ENCODE data around the gene IPO4.

Gene IPO4

DNA sequence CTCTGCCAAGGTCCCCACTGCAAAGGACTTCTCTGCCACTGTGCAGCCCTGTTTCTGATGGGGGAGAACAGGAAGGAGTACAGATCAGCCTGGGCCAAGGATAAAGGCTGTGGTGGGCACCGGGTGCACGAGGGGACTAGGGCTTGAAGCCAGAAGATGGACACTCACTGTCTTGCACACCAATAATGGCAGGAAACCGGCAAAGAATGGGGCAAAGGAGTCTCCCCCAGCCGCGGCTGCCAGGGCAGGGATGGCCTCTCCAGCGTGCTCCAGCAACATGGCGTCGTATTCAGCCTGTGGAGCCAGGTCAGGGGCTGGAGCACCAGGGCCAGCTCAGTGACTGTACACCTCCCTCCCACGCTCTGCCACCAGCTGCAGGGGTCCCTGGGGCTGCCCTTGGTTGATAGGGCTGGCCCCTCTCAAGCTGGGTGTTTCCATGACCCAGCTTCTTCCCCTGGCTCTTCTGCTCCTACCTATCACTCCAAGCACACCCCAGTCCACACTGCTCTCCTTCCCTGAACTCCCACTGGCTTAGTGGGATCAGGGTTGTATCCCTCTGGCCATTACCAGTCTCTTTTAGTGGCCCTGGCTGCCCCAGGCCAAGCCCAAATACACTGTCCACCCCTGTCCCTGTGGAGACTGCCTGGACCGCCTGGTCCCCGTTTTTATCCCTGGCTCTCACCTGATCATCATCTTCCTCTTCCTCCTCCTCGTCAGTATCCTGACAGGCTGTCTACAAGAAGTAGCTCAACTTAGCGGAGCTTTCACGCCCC lies 6.3 kb downstream of the IPO4 start:
- no peak overlapping the region for H3K27ac ChIP-seq (ENCODE audit: low read depth, low read length)
- H3K9me2 ChIP-seq (replicated peaks; ENCODE audit: control insufficient read depth, low read length): no peaks in the 10 kb centered on the region
- TF ChIP-seq EZH2phosphoT487 (IDR thresholded peaks at IDR 0.05; ENCODE audit: borderline replicate concordance, low read length) (no peak), CTCF (IDR thresholded peaks at IDR 0.05; ENCODE audit: low read depth, low read length, poor library complexity, severe bottlenecking) (no peak)
- H3K4me1 ChIP-seq (ENCODE audit: control insufficient read depth, low read length): peaks cover 5% of the 10 kb centered on the region
- H3K36me3 ChIP-seq (ENCODE audit: control insufficient read depth, low read length): peaks cover 93% of the 10 kb centered on the region
- H3K79me2 ChIP-seq (ENCODE audit: control insufficient read depth, low read length): peaks cover 9% of the 10 kb centered on the region
- H3K27me3 ChIP-seq (ENCODE audit: control insufficient read depth, low read length): no peaks in the 10 kb centered on the region
- no peaks in the 10 kb centered on the region for H4K20me1 ChIP-seq (ENCODE audit: control insufficient read depth, insufficient read depth, low read depth, low read length)
- H3K9me3 ChIP-seq (ENCODE audit: control insufficient read depth, insufficient read depth, low read length): no peaks in the 10 kb centered on the region
- H3F3A ChIP-seq (ENCODE audit: control insufficient read depth, insufficient read depth): peaks cover 3% of the 10 kb centered on the region; the same call in 1 of the 2 replicates
- H3K4me3 ChIP-seq (ENCODE audit: low read length): no peak overlapping the region
- H3K4me2 ChIP-seq (ENCODE audit: low read length): no peak overlapping the region

- Histone ChIP-seq H3K4me1 (ENCODE audit: control insufficient read depth, low read length) (no peaks in the 10 kb centered on the region), H3F3A (ENCODE audit: control insufficient read depth, insufficient read depth) (peaks cover 3% of the 10 kb centered on the region; the same call in 1 of the 2 replicates), H3K4me2 (ENCODE audit: low read length) (no peak overlapping the region), H3K27me3 (ENCODE audit: control insufficient read depth, low read length) (no peaks in the 10 kb centered on the region), H3K9me3 (ENCODE audit: control insufficient read depth, insufficient read depth, low read length) (no peaks in the 10 kb centered on the region), H3K4me3 (ENCODE audit: low read length) (no peak overlapping the region), H3K36me3 (ENCODE audit: control insufficient read depth, low read length) (peaks cover 85% of the 10 kb centered on the region), H3K9me2 (replicated peaks; ENCODE audit: control insufficient read depth, low read length) (no peaks in the 10 kb centered on the region), H3K79me2 (ENCODE audit: control insufficient read depth, low read length) (peaks cover 1% of the 10 kb centered on the region), H4K20me1 (ENCODE audit: control insufficient read depth, insufficient read depth, low read depth, low read length) (no peaks in the 10 kb centered on the region), H3K27ac (ENCODE audit: low read depth, low read length) (no peak overlapping the region)
- no peak for TF ChIP-seq CTCF (IDR thresholded peaks at IDR 0.05; ENCODE audit: low read depth, low read length, poor library complexity, severe bottlenecking)
- TF ChIP-seq EZH2phosphoT487 (IDR thresholded peaks at IDR 0.05; ENCODE audit: borderline replicate concordance, low read length): no peak
Measured at GRCh38 chr14:24181371-24182077, 7.1 kb downstream of the IPO4 start.

DNA sequence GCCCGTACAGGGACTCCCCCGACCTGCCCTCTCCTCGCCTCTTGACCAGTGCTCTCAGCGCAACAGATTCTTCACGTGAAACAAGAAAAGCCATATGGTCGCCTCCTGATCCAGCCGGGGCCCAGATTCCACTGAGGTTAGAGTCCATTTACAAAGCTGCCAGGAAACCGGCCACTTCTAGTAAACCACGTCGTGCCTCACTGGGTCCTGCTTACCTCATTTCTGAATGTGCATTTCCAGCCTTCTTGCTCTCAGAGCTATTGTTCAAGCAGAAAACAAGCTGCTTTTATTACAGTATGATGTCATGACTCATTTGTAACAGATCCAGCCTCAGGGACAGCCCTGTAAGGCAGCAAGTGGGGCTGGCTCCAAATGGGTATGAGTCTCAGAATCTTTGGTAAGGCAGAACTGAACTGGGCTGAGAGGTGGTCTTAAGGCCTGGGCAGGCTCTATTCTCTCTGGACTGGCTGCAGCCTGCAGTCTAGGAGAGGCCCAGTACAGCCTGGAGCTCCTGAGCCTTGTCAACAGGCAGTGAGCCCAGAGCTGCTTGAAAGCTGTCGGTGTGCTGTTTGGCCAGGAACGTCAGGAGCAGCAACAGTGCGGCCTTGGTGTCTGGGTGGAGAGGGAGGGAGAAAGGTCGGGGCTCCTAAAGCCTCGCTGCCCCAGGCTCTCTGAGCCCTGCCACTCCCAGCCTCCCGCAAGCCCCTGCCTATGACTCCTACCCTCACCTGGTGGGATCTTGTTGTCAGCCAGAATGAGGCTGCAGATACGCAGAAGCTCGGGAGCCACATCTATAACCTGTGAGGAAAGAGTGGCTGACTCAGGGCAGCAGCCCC lies 8.4 kb downstream of the IPO4 start:
- H3F3A ChIP-seq (ENCODE audit: control insufficient read depth, insufficient read depth): peaks cover 3% of the 10 kb centered on the region; the same call in 1 of the 2 replicates
- no peak overlapping the region for H3K4me3 ChIP-seq (ENCODE audit: low read length)
- H3K4me2 ChIP-seq (ENCODE audit: low read length): no peak overlapping the region
- H4K20me1 ChIP-seq (ENCODE audit: control insufficient read depth, insufficient read depth, low read depth, low read length): no peaks in the 10 kb centered on the region
- no peaks in the 10 kb centered on the region for H3K4me1 ChIP-seq (ENCODE audit: control insufficient read depth, low read length)
- H3K9me3 ChIP-seq (ENCODE audit: control insufficient read depth, insufficient read depth, low read length): no peaks in the 10 kb centered on the region
- no peaks in the 10 kb centered on the region for H3K9me2 ChIP-seq (replicated peaks; ENCODE audit: control insufficient read depth, low read length)
- no peaks in the 10 kb centered on the region for H3K27me3 ChIP-seq (ENCODE audit: control insufficient read depth, low read length)
- no peak overlapping the region for H3K27ac ChIP-seq (ENCODE audit: low read depth, low read length)
- no peaks in the 10 kb centered on the region for H3K79me2 ChIP-seq (ENCODE audit: control insufficient read depth, low read length)
- H3K36me3 ChIP-seq (ENCODE audit: control insufficient read depth, low read length): peaks cover 71% of the 10 kb centered on the region
- TF ChIP-seq CTCF (IDR thresholded peaks at IDR 0.05; ENCODE audit: low read depth, low read length, poor library complexity, severe bottlenecking) (no peak), EZH2phosphoT487 (IDR thresholded peaks at IDR 0.05; ENCODE audit: borderline replicate concordance, low read length) (no peak)

All from DOHH2 (cell line).